ENCODE measurements around the gene SERPIND1. TPM values are rescaled to one million over a fixed set of nuclear protein-coding genes. Genes with fewer than 3 reads are reported as not detected.

SERPIND1 gene
- total and polyA plus RNA-seq, 10 of the 15 experiments (the other 5 are each of a cell fraction or from before 2014, with no cell fraction given) = 0.08 to 0.85 (median 0.38) TPM; not detected in 1

GRCh38 chr22:20776624-20777405 is 2.9 kb downstream of the SERPIND1 start:
- H3K4me3 ChIP-seq = no peak overlapping the region
- CTCF ChIA-PET = interaction anchor here (0.6 kb wide), 1 partner anchor 209 kb away, joined by 3 read pairs; no protein-coding TSS in a partner anchor
- H3K27me3 ChIP-seq (replicated peaks in 1 of 2; ENCODE audit: control insufficient read depth in 2 of 2, insufficient read depth in 2 of 2, low read length in 1 of 2) = no peaks in the 10 kb centered on the region
- FAIRE-seq (no peak), ATAC-seq (no peak), DNase-seq (ENCODE audit: low read depth, low spot score) (no peak)
- H3K27ac ChIP-seq (ENCODE audit: control insufficient read depth, insufficient read depth) = no peak overlapping the region
- POLR2A ChIA-PET = no interaction called here
- intact Hi-C loops (cut with micrococcal nuclease; ENCODE audit: unreplicated experiment) = no loop called here
- no peak for TF ChIP-seq ASH2L (IDR thresholded peaks at IDR 0.05; ENCODE audit: borderline replicate concordance, low read depth)
- TF ChIP-seq CBX3 (IDR thresholded peaks at IDR 0.05; ENCODE audit: borderline replicate concordance, low read depth) = no peak
- TF ChIP-seq SRF (IDR thresholded peaks at IDR 0.05; ENCODE audit: low read depth in 2 of 2, low read length in 2 of 2) = no peak
- TF ChIP-seq SMC3 (IDR thresholded peaks at IDR 0.05; ENCODE audit: borderline replicate concordance, low read length) = no peak
- no peak for TF ChIP-seq YBX1 (IDR thresholded peaks at IDR 0.05)
- no peak for TF ChIP-seq TCF3 (IDR thresholded peaks at IDR 0.05; ENCODE audit: borderline replicate concordance, insufficient read depth, low read depth, low read length)
- TF ChIP-seq MTA2 (IDR thresholded peaks at IDR 0.05; ENCODE audit: low read depth) = no peak
- no peak for TF ChIP-seq BCL3 (IDR thresholded peaks at IDR 0.05; ENCODE audit: borderline replicate concordance, insufficient read depth, low read depth, low read length, poor library complexity, severe bottlenecking)
- TF ChIP-seq CBX5 (IDR thresholded peaks at IDR 0.05; ENCODE audit: low read depth) = no peak
- TF ChIP-seq HSF1 (IDR thresholded peaks at IDR 0.05; ENCODE audit: low read depth, low read length) = no peak
- no peak for TF ChIP-seq IRF3 (IDR thresholded peaks at IDR 0.05)
- no peak for TF ChIP-seq JUND (IDR thresholded peaks at IDR 0.05; ENCODE audit: low read depth, low read length)
- TF ChIP-seq KLF5 (IDR thresholded peaks at IDR 0.05; ENCODE audit: partially characterized antibody) = no peak
- TF ChIP-seq FOS (IDR thresholded peaks at IDR 0.05; ENCODE audit: borderline replicate concordance, extremely low read depth, insufficient read length) = no peak
- TF ChIP-seq IRF4 (IDR thresholded peaks at IDR 0.05; ENCODE audit: low read depth, low read length) = no peak
- TF ChIP-seq BMI1 (IDR thresholded peaks at IDR 0.05; ENCODE audit: borderline replicate concordance) = no peak
- TF ChIP-seq SREBF2 (IDR thresholded peaks at IDR 0.05; ENCODE audit: low read length) = no peak
- no peak for TF ChIP-seq ZNF24 (IDR thresholded peaks at IDR 0.05)
- TF ChIP-seq USF1 (IDR thresholded peaks at IDR 0.05; ENCODE audit: borderline replicate concordance, extremely low read length, insufficient read depth, low read depth, low read length) = no peak
- H3K4me2 ChIP-seq (ENCODE audit: control insufficient read depth, insufficient read depth) = no peak overlapping the region
- peaks cover 1 to 2% of the 10 kb centered on the region in 2 experiments; a peak in 3 of 4 replicates for H3K36me3 ChIP-seq (ENCODE audit: control insufficient read depth in 2 of 2, insufficient read depth in 2 of 2, low read length in 1 of 2)
- RAD21 ChIA-PET (ENCODE audit: unreplicated experiment) = no interaction called here
- no peaks in the 10 kb centered on the region for H3K9me3 ChIP-seq (replicated peaks; ENCODE audit: control insufficient read depth, insufficient read depth, low read length)
- no peaks in the 10 kb centered on the region for H4K20me1 ChIP-seq (ENCODE audit: control insufficient read depth, insufficient read depth)
- H3K4me1 ChIP-seq (ENCODE audit: control insufficient read depth, insufficient read depth, low read length) = no peaks in the 10 kb centered on the region
- H3K9ac ChIP-seq (ENCODE audit: control insufficient read depth, insufficient read depth, low read length) = no peak overlapping the region
- in situ Hi-C loops (cut with MboI) = no loop called here
- H3K79me2 ChIP-seq (ENCODE audit: control insufficient read depth, insufficient read depth, low read length) = no peaks in the 10 kb centered on the region
- H2AFZ ChIP-seq (ENCODE audit: control insufficient read depth, low read depth, low read length) = no peak overlapping the region
- SMC1A ChIA-PET (ENCODE audit: uncharacterized antibody, unreplicated experiment) = interaction anchor here (1.0 kb wide), 1 partner anchor 13 kb away, joined by 3 read pairs; no protein-coding TSS in a partner anchor
- 96% methylated on average over 15 of the region's 17 CpGs for WGBS (ENCODE audit: insufficient coverage, insufficient replicate concordance, low lambda C conversion rate, missing lambda C conversion rate)
- no TSS peak for BruUV-seq (replicated peaks)

All from GM12878 (cell line).